ENCODE data around the gene SH3TC2.

SH3TC2 gene

GRCh38 chr5:149028984-149029383 lies 33.9 kb downstream of the SH3TC2 start (continued):
- TF ChIP-seq ZNF449 (tag by site-specific recombination; IDR thresholded peaks at IDR 0.05): no peak

- H3K4me3 ChIP-seq (ENCODE audit: low read depth, low read length): no peak overlapping the region
- no peaks in the 10 kb centered on the region for H3K36me3 ChIP-seq (ENCODE audit: control insufficient read depth in 2 of 2, insufficient read depth in 1 of 2, low read length in 2 of 2)
- TF ChIP-seq ZNF16 (tag by site-specific recombination; IDR thresholded peaks at IDR 0.05; ENCODE audit: low read depth): no peak
- no peak for TF ChIP-seq ZNF658 (tag by site-specific recombination; IDR thresholded peaks at IDR 0.05)
- no peak for TF ChIP-seq HOXD13 (CRISPR knock-in tag; IDR thresholded peaks at IDR 0.05; ENCODE audit: borderline replicate concordance)
- no peak for TF ChIP-seq GLIS1 (tag by site-specific recombination; IDR thresholded peaks at IDR 0.05)
- no peak for TF ChIP-seq ZNF184 (tag by site-specific recombination; IDR thresholded peaks at IDR 0.05)
- no peak for TF ChIP-seq ZNF654 (tag by site-specific recombination; IDR thresholded peaks at IDR 0.05; ENCODE audit: low read depth)
- no peak for TF ChIP-seq ZNF518A (tag by site-specific recombination; conservative IDR thresholded peaks at IDR 0.05; ENCODE audit: low read depth)
- no peak for TF ChIP-seq ZNF521 (tag by site-specific recombination; IDR thresholded peaks at IDR 0.05)
- TF ChIP-seq REST (tag by site-specific recombination; IDR thresholded peaks at IDR 0.05): no peak
- ChIA-PET CTCF (interaction anchor here (0.6 to 14.9 kb wide), 3 partner anchors 50 to 291 kb away, joined by 3 to 489 read pairs (median 3); no protein-coding TSS in a partner anchor), POLR2A (no interaction called here)
- peaks cover 4% of the 10 kb centered on the region; the same call in 1 of the 2 replicates for H3K4me1 ChIP-seq (ENCODE audit: control insufficient read depth, insufficient read depth, low read length)
- no peak overlapping the region for H3K27ac ChIP-seq (ENCODE audit: extremely low read depth, low read depth, low read length)
- no peaks in the 10 kb centered on the region for H3K9me3 ChIP-seq (ENCODE audit: control insufficient read depth, insufficient read depth, low read depth, low read length)
These were observed 34.7 kb downstream of the SH3TC2 start for GRCh38 chr5:149028161-149028560.

GRCh38 chr5:149027636-149028035 lies 35.2 kb downstream of the SH3TC2 start:
- Histone ChIP-seq H3K36me3 (ENCODE audit: control insufficient read depth in 2 of 2, insufficient read depth in 1 of 2, low read length in 2 of 2) (no peaks in the 10 kb centered on the region), H3K27ac (ENCODE audit: extremely low read depth, low read depth, low read length) (no peak overlapping the region), H3K4me3 (ENCODE audit: low read depth, low read length) (no peak overlapping the region), H3K9me3 (ENCODE audit: control insufficient read depth, insufficient read depth, low read depth, low read length) (no peaks in the 10 kb centered on the region), H3K4me1 (ENCODE audit: control insufficient read depth, insufficient read depth, low read length) (peaks cover 4% of the 10 kb centered on the region; the same call in 1 of the 2 replicates)
- POLR2A ChIA-PET: no interaction called here
- CTCF ChIA-PET: interaction anchor here (14.9 kb wide), 1 partner anchor 290 kb away, joined by 489 read pairs; no protein-coding TSS in a partner anchor
- TF ChIP-seq GLIS1 (tag by site-specific recombination; IDR thresholded peaks at IDR 0.05) (no peak), KLF7 (tag by site-specific recombination; IDR thresholded peaks at IDR 0.05; ENCODE audit: borderline replicate concordance) (no peak), ZNF416 (tag by site-specific recombination; IDR thresholded peaks at IDR 0.05) (no peak), ZNF791 (tag by site-specific recombination; IDR thresholded peaks at IDR 0.05) (no peak), WT1 (tag by site-specific recombination; IDR thresholded peaks at IDR 0.05) (no peak), ZNF596 (tag by site-specific recombination; IDR thresholded peaks at IDR 0.05) (no peak), ZNF121 (tag by site-specific recombination; IDR thresholded peaks at IDR 0.05) (no peak), ZNF391 (tag by site-specific recombination; IDR thresholded peaks at IDR 0.05; ENCODE audit: borderline replicate concordance, low read depth) (no peak), ZNF654 (tag by site-specific recombination; IDR thresholded peaks at IDR 0.05; ENCODE audit: low read depth) (no peak), ZNF248 (tag by site-specific recombination; IDR thresholded peaks at IDR 0.05) (no peak), ZNF626 (tag by site-specific recombination; IDR thresholded peaks at IDR 0.05) (no peak), ZNF624 (tag by site-specific recombination; IDR thresholded peaks at IDR 0.05) (no peak)

All from HEK293 (cell line).